OCI-LY1 (cell line): ENCODE data around the gene PTF1A.

Source experiments
- H2AFZ ChIP-seq: fragments of 200-600 bp; sonication (generic), shearing (Covaris generic); 2 replicates; pipeline ENCODE4 v1.6.0; 2014; ENCODE audit warnings: antibody characterized with exemption, mild to moderate bottlenecking, low read length
- H3F3A ChIP-seq: fragments of 200-600 bp; sonication (generic), shearing (Covaris generic); 2 replicates; pipeline ENCODE4 v1.6.0; 2014; ENCODE audit warnings: mild to moderate bottlenecking, antibody characterized with exemption, low read length, moderate library complexity; ENCODE audit not compliant: insufficient read depth
- H3K27ac ChIP-seq: fragments of 200-600 bp; sonication (generic); 2 replicates; pipeline ENCODE4 v1.5.1; 2014; ENCODE audit warnings: low read length, mixed run types, mild to moderate bottlenecking, low read depth; ENCODE audit not compliant: poor library complexity, severe bottlenecking
- H3K27me3 ChIP-seq: fragments of 200-600 bp; sonication (generic); 2 replicates; pipeline ENCODE4 v1.6.0; 2014; ENCODE audit warnings: antibody characterized with exemption, mild to moderate bottlenecking, low read length, moderate library complexity; ENCODE audit not compliant: insufficient read depth
- H3K36me3 ChIP-seq: fragments of 200-600 bp; sonication (generic); 2 replicates; pipeline ENCODE4 v1.6.1; 2014; ENCODE audit warnings: mild to moderate bottlenecking, antibody characterized with exemption, low read length, moderate library complexity, mixed read lengths; ENCODE audit not compliant: insufficient read depth
- H3K4me1 ChIP-seq: fragments of 200-600 bp; sonication (generic); 2 replicates; pipeline ENCODE4 v1.5.1; 2014; ENCODE audit warnings: mild to moderate bottlenecking, low read length, moderate library complexity; ENCODE audit not compliant: insufficient read depth, severe bottlenecking
- H3K4me2 ChIP-seq: fragments of 200-600 bp; sonication (generic), shearing (Covaris generic); 2 replicates; pipeline ENCODE4 v1.6.1; 2014; ENCODE audit warnings: low read length
- H3K4me3 ChIP-seq: fragments of 200-600 bp; sonication (generic); 2 replicates; pipeline ENCODE4 v1.5.1; 2014; ENCODE audit warnings: low read length, low read depth, mild to moderate bottlenecking, mixed read lengths; ENCODE audit not compliant: poor library complexity, severe bottlenecking
- H3K79me2 ChIP-seq: fragments of 200-600 bp; shearing (Covaris generic); 2 replicates; pipeline ENCODE4 v1.6.1; 2016; ENCODE audit warnings: mixed run types, low read length, mixed read lengths; ENCODE audit not compliant: insufficient read depth
- H3K9ac ChIP-seq: fragments of 200-600 bp; sonication (generic), shearing (Covaris generic); 2 replicates; pipeline ENCODE4 v1.6.1; 2014; ENCODE audit warnings: mild to moderate bottlenecking, low read length, mixed read lengths
- H3K9me2 ChIP-seq: fragments of 200-600 bp; sonication (generic), shearing (Covaris generic); 2 replicates; pipeline ENCODE4 v1.6.1; 2014; ENCODE audit warnings: low read depth, mild to moderate bottlenecking, low read length, mixed read lengths
- H3K9me3 ChIP-seq: fragments of 200-600 bp; shearing (Covaris generic); 2 replicates; pipeline ENCODE4 v1.6.1; 2014; ENCODE audit warnings: low read length, mixed read lengths
- H4K20me1 ChIP-seq: fragments of 200-600 bp; sonication (generic), shearing (Covaris generic); 2 replicates; pipeline ENCODE4 v1.6.0; 2016; ENCODE audit warnings: mild to moderate bottlenecking, low read length; ENCODE audit not compliant: insufficient read depth
- EZH2 ChIP-seq: fragments of 200-600 bp; sonication (generic), shearing (Covaris generic); IDR thresholded peaks from 2 replicates; pipeline ENCODE4 v1.8.0; 2017; ENCODE audit warnings: borderline replicate concordance, mixed run types, mild to moderate bottlenecking, antibody characterized with exemption, low read length, moderate library complexity, mixed read lengths
- TF ChIP-seq, protein P1 (sequence below): fragments of 200-600 bp; sonication (generic), shearing (Covaris generic); IDR thresholded peaks from 2 replicates; pipeline ENCODE4 v1.5.1; 2017; ENCODE audit warnings: mild to moderate bottlenecking, antibody characterized with exemption, low read length, moderate library complexity, mixed read lengths

The PTF1A gene

DNA sequence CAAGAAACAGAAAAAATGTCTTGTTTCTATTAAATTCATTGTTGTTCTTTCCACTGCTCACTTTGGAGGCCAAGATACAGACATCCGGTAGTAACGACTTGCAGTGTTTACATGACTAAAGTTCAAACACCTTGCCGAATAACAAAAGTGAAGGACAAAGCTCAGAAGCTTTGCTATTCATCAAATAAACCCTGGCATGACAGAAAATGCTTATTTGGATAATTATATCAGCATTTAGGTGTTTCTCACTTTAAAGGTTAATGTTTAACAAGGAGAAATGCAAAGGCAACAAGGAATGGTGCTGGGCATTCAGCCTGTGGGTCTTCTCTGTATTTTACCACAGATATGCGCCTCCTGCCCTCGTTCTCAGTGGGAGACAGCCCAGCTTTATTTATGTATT, 5.4 kb upstream of the PTF1A start:
- H4K20me1 ChIP-seq, result no peaks in the 10 kb centered on the region
- H3K27ac ChIP-seq, result no peak overlapping the region
- H3K4me1 ChIP-seq, result no peaks in the 10 kb centered on the region
- H3K36me3 ChIP-seq, result no peaks in the 10 kb centered on the region
- H3K4me3 ChIP-seq, result no peak overlapping the region
- H3K9ac ChIP-seq, result no peak overlapping the region
- H3K27me3 ChIP-seq, result no peaks in the 10 kb centered on the region
- H2AFZ ChIP-seq, result no peak overlapping the region
- no peak for TF ChIP-seq EZH2
- TF ChIP-seq, protein P1, sequence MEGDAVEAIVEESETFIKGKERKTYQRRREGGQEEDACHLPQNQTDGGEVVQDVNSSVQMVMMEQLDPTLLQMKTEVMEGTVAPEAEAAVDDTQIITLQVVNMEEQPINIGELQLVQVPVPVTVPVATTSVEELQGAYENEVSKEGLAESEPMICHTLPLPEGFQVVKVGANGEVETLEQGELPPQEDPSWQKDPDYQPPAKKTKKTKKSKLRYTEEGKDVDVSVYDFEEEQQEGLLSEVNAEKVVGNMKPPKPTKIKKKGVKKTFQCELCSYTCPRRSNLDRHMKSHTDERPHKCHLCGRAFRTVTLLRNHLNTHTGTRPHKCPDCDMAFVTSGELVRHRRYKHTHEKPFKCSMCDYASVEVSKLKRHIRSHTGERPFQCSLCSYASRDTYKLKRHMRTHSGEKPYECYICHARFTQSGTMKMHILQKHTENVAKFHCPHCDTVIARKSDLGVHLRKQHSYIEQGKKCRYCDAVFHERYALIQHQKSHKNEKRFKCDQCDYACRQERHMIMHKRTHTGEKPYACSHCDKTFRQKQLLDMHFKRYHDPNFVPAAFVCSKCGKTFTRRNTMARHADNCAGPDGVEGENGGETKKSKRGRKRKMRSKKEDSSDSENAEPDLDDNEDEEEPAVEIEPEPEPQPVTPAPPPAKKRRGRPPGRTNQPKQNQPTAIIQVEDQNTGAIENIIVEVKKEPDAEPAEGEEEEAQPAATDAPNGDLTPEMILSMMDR, result no peak
- no peaks in the 10 kb centered on the region for H3K79me2 ChIP-seq
- H3F3A ChIP-seq, result no peaks in the 10 kb centered on the region
- no peak overlapping the region for H3K4me2 ChIP-seq
- H3K9me2 ChIP-seq, result no peaks in the 10 kb centered on the region
- no peaks in the 10 kb centered on the region for H3K9me3 ChIP-seq

DNA sequence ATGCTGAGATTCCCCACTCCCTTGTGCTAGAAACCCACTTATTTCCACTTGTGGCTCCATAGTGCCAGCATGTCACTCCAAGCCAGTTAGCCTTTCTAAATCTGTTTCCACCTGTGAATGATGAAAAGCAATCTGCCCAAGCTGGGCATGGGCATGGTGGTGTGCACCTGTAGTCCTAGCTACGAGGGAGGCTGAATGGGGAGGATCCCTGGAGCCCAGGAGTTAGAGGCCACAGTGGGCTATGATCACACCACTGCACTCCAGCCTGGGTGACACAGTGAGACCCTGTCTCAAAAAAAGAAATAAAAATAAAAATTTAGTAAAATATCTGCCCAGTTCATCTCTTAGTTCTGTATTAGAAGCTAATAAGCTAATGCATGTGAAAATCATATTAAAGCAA, 5.0 kb upstream of the PTF1A start:
- Histone ChIP-seq H2AFZ (no peak overlapping the region), H3K4me1 (no peaks in the 10 kb centered on the region), H3K9ac (no peak overlapping the region), H3F3A (no peaks in the 10 kb centered on the region), H3K4me2 (no peak overlapping the region), H3K36me3 (no peaks in the 10 kb centered on the region), H3K9me2 (no peaks in the 10 kb centered on the region), H3K9me3 (no peaks in the 10 kb centered on the region), H3K27me3 (no peaks in the 10 kb centered on the region), H4K20me1 (no peaks in the 10 kb centered on the region), H3K79me2 (no peaks in the 10 kb centered on the region), H3K4me3 (no peak overlapping the region), H3K27ac (no peak overlapping the region)
- TF ChIP-seq, protein P1, result no peak
- TF ChIP-seq EZH2, result no peak

DNA sequence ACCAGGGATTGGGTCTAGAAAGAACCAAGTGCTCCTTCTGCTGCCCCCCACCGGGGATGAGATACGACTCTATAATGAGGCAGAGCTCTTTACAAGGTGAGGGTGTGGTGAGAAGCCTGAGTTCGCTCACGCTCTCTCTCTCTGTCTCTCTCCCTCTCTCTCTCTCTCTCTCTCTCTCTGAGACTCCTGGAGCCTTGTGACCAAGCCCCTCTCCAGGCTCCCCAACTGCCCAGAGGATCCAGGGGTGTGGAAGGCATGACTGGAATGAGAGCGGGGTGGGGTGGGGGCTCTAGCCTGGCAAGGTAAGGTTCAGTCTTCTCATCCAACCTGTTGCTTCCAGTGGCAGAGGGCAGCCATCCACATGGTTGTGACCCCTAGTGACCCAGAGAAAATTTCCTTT, 3.1 kb upstream of the PTF1A start:
- no peaks in the 10 kb centered on the region for H3K79me2 ChIP-seq
- H2AFZ ChIP-seq, result no peak overlapping the region
- no peaks in the 10 kb centered on the region for H3F3A ChIP-seq
- H3K27me3 ChIP-seq, result no peaks in the 10 kb centered on the region
- H3K4me1 ChIP-seq, result no peaks in the 10 kb centered on the region
- no peaks in the 10 kb centered on the region for H4K20me1 ChIP-seq
- no peak overlapping the region for H3K9ac ChIP-seq
- no peak overlapping the region for H3K4me3 ChIP-seq
- H3K36me3 ChIP-seq, result no peaks in the 10 kb centered on the region
- no peaks in the 10 kb centered on the region for H3K9me3 ChIP-seq
- no peak overlapping the region for H3K27ac ChIP-seq
- no peak overlapping the region for H3K4me2 ChIP-seq
- no peak for TF ChIP-seq EZH2
- TF ChIP-seq, protein P1, result no peak
- no peaks in the 10 kb centered on the region for H3K9me2 ChIP-seq
